IPS-18a (cell line): ENCODE measurements around the gene C14orf93.

Experiments
- H3K27ac ChIP-seq: one replicate; pipeline ENCODE4 v1.5.1; 2013; ENCODE audit warnings: low read length
- H3K27me3 ChIP-seq: one replicate; pipeline ENCODE4 v1.6.1; 2013; ENCODE audit warnings: mild to moderate bottlenecking, low read length; ENCODE audit not compliant: control insufficient read depth, insufficient read depth
- H3K36me3 ChIP-seq: one replicate; pipeline ENCODE4 v1.6.1; 2013; ENCODE audit warnings: low read depth, low read length; ENCODE audit not compliant: control insufficient read depth
- H3K4me1 ChIP-seq: one replicate; pipeline ENCODE4 v1.6.1; 2013; ENCODE audit warnings: low read depth, low read length; ENCODE audit not compliant: control insufficient read depth
- H3K4me3 ChIP-seq: one replicate; pipeline ENCODE4 v1.5.1; 2013; ENCODE audit warnings: low read length
- H3K9ac ChIP-seq: one replicate; pipeline ENCODE4 v1.6.1; 2013; ENCODE audit warnings: mild to moderate bottlenecking, low read length, moderate library complexity
- H3K9me3 ChIP-seq: one replicate; pipeline ENCODE4 v1.6.1; 2013; ENCODE audit warnings: low read depth, low read length; ENCODE audit not compliant: control insufficient read depth

Gene C14orf93

GRCh38 chr14:23042162-23042965 lies 32.4 kb upstream of the C14orf93 start, which contains the start of gene PSMB11:
TSS of gene PSMB11 (plus strand) at chr14:23042212. CDS start at chr14:23042226, 14 bp downstream.
- H3K9ac ChIP-seq = no peak within 1 kb of the TSS
- H3K4me1 ChIP-seq = peaks cover 3% of the 10 kb centered on the region
- no peaks in the 10 kb centered on the region for H3K9me3 ChIP-seq
- H3K4me3 ChIP-seq = no peak within 1 kb of the TSS
- H3K36me3 ChIP-seq = no peaks in the 10 kb centered on the region
- no peak within 1 kb of the TSS for H3K27ac ChIP-seq
- no peaks in the 10 kb centered on the region for H3K27me3 ChIP-seq

GRCh38 chr14:23041729-23042128 lies 31.8 kb upstream of the C14orf93 start:
- Histone ChIP-seq H3K4me1 (peaks cover 3% of the 10 kb centered on the region), H3K36me3 (no peaks in the 10 kb centered on the region), H3K9me3 (no peaks in the 10 kb centered on the region), H3K27me3 (no peaks in the 10 kb centered on the region), H3K9ac (no peak overlapping the region), H3K27ac (no peak overlapping the region), H3K4me3 (no peak overlapping the region)

- no peak overlapping the region for H3K9ac ChIP-seq
- H3K4me3 ChIP-seq = no peak overlapping the region
- no peaks in the 10 kb centered on the region for H3K27me3 ChIP-seq
- H3K36me3 ChIP-seq = no peaks in the 10 kb centered on the region
- H3K27ac ChIP-seq = no peak overlapping the region
- no peaks in the 10 kb centered on the region for H3K9me3 ChIP-seq
- peaks cover 7% of the 10 kb centered on the region for H3K4me1 ChIP-seq
These were observed 30.2 kb upstream of the C14orf93 start for GRCh38 chr14:23040100-23040499.

GRCh38 chr14:23035303-23036144 lies 25.6 kb upstream of the C14orf93 start:
- Histone ChIP-seq H3K4me1 (peaks cover 8% of the 10 kb centered on the region), H3K9me3 (no peaks in the 10 kb centered on the region), H3K4me3 (peak overlapping the region; percentile 93), H3K36me3 (peaks cover 22% of the 10 kb centered on the region), H3K27me3 (no peaks in the 10 kb centered on the region), H3K9ac (peak overlapping the region; percentile 98), H3K27ac (peak overlapping the region; percentile 99)

GRCh38 chr14:23034498-23035302 lies 24.8 kb upstream of the C14orf93 start, which contains the start of gene PSMB5:
TSS of gene PSMB5 (minus strand) at chr14:23034900. CDS start at chr14:23034881, 19 bp downstream.
- Histone ChIP-seq H3K27ac (peak within 1 kb of the TSS; percentile 99), H3K27me3 (no peaks in the 10 kb centered on the region), H3K9ac (peak within 1 kb of the TSS; percentile 98), H3K36me3 (peaks cover 25% of the 10 kb centered on the region), H3K9me3 (no peaks in the 10 kb centered on the region), H3K4me1 (peaks cover 8% of the 10 kb centered on the region), H3K4me3 (peak within 1 kb of the TSS; percentile 93)

GRCh38 chr14:23033801-23034497 lies 24.0 kb upstream of the C14orf93 start:
- Histone ChIP-seq H3K27ac (peak overlapping the region; percentile 99), H3K36me3 (peaks cover 31% of the 10 kb centered on the region)

GRCh38 chr14:23033251-23033727 lies 23.3 kb upstream of the C14orf93 start:
- Histone ChIP-seq H3K4me3 (peak overlapping the region; percentile 93), H3K9ac (peak overlapping the region; percentile 98), H3K36me3 (peaks cover 37% of the 10 kb centered on the region), H3K4me1 (peaks cover 8% of the 10 kb centered on the region), H3K27me3 (no peaks in the 10 kb centered on the region), H3K27ac (no peak overlapping the region), H3K9me3 (no peaks in the 10 kb centered on the region)

More at GRCh38 chr14:23033801-23034497, 24.0 kb upstream of the C14orf93 start:
- Histone ChIP-seq H3K9me3 (no peaks in the 10 kb centered on the region), H3K4me3 (peak overlapping the region; percentile 93), H3K9ac (peak overlapping the region; percentile 98), H3K27me3 (no peaks in the 10 kb centered on the region), H3K4me1 (peaks cover 8% of the 10 kb centered on the region)

- Histone ChIP-seq H3K9me3 (no peaks in the 10 kb centered on the region), H3K27ac (no peak overlapping the region), H3K4me3 (no peak overlapping the region), H3K9ac (no peak overlapping the region), H3K4me1 (peaks cover 8% of the 10 kb centered on the region), H3K36me3 (peaks cover 49% of the 10 kb centered on the region), H3K27me3 (no peaks in the 10 kb centered on the region)
These were observed 21.0 kb upstream of the C14orf93 start for GRCh38 chr14:23030936-23031335.

- Histone ChIP-seq H3K36me3 (peaks cover 62% of the 10 kb centered on the region), H3K27ac (no peak overlapping the region), H3K4me3 (no peak overlapping the region), H3K9me3 (no peaks in the 10 kb centered on the region), H3K9ac (no peak overlapping the region), H3K27me3 (no peaks in the 10 kb centered on the region), H3K4me1 (peaks cover 5% of the 10 kb centered on the region)
These were observed 18.9 kb upstream of the C14orf93 start for GRCh38 chr14:23028799-23029198.

GRCh38 chr14:23025151-23025814 lies 15.3 kb upstream of the C14orf93 start:
- no peak overlapping the region for H3K9ac ChIP-seq
- no peaks in the 10 kb centered on the region for H3K4me1 ChIP-seq
- H3K27ac ChIP-seq = no peak overlapping the region
- no peaks in the 10 kb centered on the region for H3K27me3 ChIP-seq
- no peak overlapping the region for H3K4me3 ChIP-seq
- no peaks in the 10 kb centered on the region for H3K9me3 ChIP-seq
- H3K36me3 ChIP-seq = peaks cover 38% of the 10 kb centered on the region
